NB4 (cell line): ENCODE data around the gene PKP1.

Experiments
- MYC ChIP-seq: IDR thresholded peaks from 2 replicates; pipeline ENCODE4 v1.6.1; 2011; ENCODE audit warnings: low read depth, low read length
- POLR2A ChIP-seq: IDR thresholded peaks from 2 replicates; pipeline ENCODE4 v1.6.1; 2011; ENCODE audit warnings: mild to moderate bottlenecking; ENCODE audit not compliant: insufficient read length; ENCODE audit errors: extremely low read depth
- TF ChIP-seq, protein P1 (sequence below): IDR thresholded peaks from one replicate; pipeline ENCODE4 v1.5.1; 2012; ENCODE audit warnings: low read depth, low read length

DNA sequence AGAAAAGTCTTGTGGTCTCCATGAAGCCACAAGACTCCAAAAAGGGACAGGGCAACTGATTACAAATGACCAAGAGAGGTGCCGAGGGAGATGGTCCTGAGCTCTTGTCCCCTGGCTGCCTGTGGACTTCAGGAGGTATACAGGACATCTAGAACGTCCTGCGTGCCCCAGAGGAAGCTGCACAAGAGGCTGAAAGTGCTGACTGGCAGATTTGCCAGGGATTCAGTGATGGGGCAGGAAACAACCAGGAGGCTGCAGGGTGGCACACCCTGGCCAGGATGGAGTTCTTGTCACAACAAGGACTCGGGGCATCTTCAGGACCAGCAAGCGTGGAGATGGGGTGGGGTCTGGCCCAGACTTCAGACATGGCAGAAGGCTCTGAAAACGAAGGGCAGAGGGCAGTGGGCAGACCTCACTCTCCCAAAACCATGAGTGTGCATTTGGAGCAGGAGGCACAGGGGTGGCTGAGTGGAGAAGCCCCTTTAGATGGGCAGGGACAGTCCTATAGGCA is 13.4 kb upstream of the PKP1 start:
- TF ChIP-seq, protein P1, sequence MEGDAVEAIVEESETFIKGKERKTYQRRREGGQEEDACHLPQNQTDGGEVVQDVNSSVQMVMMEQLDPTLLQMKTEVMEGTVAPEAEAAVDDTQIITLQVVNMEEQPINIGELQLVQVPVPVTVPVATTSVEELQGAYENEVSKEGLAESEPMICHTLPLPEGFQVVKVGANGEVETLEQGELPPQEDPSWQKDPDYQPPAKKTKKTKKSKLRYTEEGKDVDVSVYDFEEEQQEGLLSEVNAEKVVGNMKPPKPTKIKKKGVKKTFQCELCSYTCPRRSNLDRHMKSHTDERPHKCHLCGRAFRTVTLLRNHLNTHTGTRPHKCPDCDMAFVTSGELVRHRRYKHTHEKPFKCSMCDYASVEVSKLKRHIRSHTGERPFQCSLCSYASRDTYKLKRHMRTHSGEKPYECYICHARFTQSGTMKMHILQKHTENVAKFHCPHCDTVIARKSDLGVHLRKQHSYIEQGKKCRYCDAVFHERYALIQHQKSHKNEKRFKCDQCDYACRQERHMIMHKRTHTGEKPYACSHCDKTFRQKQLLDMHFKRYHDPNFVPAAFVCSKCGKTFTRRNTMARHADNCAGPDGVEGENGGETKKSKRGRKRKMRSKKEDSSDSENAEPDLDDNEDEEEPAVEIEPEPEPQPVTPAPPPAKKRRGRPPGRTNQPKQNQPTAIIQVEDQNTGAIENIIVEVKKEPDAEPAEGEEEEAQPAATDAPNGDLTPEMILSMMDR, result no peak
- TF ChIP-seq POLR2A, result no peak
- no peak for TF ChIP-seq MYC
